Measurements from ENCODE around the gene ELOA.

DNA sequence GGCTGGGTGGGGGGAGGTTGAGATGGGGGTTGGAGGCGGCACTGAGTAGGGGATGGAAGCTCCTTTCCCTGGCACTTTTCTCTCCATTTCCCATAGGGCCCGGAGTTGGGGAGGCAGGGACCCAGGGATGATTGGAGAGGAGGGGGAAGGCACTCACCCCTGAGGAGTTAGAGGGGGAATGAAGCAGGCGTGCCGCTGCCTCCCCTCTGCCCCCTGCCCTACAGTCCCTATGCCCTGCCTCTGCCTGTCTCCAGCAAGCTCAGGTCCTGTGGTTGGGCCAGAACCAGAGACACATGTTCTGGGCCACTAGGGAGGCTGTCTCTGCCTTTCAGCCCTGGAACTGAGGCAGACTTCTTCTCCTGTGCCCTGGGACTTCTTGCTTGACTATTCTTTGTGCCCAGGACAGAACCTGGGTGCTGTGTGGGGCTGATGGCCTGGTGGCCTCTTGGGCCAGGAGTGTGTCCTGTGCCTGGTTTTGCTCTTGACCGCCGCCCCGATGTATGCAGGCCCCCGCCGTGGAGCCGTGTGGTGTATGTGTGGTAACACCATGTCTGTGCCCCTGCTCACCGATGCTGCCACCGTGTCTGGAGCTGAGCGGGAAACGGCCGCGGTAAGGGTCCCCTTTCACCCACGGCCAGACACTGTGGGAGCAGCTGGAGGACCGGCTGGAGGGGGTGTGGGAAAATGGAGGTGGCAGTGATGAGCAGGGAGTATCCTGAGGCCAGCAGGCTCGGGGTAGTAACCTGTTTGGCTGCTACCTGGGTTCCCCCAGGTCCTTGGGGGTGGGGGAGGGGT lies 49.1 kb downstream of the ELOA start:
- TF ChIP-seq, protein P1, sequence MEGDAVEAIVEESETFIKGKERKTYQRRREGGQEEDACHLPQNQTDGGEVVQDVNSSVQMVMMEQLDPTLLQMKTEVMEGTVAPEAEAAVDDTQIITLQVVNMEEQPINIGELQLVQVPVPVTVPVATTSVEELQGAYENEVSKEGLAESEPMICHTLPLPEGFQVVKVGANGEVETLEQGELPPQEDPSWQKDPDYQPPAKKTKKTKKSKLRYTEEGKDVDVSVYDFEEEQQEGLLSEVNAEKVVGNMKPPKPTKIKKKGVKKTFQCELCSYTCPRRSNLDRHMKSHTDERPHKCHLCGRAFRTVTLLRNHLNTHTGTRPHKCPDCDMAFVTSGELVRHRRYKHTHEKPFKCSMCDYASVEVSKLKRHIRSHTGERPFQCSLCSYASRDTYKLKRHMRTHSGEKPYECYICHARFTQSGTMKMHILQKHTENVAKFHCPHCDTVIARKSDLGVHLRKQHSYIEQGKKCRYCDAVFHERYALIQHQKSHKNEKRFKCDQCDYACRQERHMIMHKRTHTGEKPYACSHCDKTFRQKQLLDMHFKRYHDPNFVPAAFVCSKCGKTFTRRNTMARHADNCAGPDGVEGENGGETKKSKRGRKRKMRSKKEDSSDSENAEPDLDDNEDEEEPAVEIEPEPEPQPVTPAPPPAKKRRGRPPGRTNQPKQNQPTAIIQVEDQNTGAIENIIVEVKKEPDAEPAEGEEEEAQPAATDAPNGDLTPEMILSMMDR (conservative IDR thresholded peaks at IDR 0.05 in 1 of 2, IDR thresholded peaks at IDR 0.05 in 1 of 2; ENCODE audit: extremely low read depth in 1 of 2, insufficient read depth in 1 of 2, low read depth in 1 of 2, low read length in 2 of 2) = no peak
- TF ChIP-seq EZH2 (IDR thresholded peaks at IDR 0.05; ENCODE audit: borderline replicate concordance, low read length) = no peak

Data from mammary epithelial cell (primary cell).